Measurements from ENCODE around the gene NUP62.
A peak's percentile ranks its signal among the peaks of the same experiment; 100 is the strongest.
"Not testable (repeated sequence)": the region's sequence is repeated elsewhere in the genome, so short reads cannot be mapped to it uniquely, and the experiment has no call there.

NUP62 gene, protein sequence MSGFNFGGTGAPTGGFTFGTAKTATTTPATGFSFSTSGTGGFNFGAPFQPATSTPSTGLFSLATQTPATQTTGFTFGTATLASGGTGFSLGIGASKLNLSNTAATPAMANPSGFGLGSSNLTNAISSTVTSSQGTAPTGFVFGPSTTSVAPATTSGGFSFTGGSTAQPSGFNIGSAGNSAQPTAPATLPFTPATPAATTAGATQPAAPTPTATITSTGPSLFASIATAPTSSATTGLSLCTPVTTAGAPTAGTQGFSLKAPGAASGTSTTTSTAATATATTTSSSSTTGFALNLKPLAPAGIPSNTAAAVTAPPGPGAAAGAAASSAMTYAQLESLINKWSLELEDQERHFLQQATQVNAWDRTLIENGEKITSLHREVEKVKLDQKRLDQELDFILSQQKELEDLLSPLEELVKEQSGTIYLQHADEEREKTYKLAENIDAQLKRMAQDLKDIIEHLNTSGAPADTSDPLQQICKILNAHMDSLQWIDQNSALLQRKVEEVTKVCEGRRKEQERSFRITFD

DNA sequence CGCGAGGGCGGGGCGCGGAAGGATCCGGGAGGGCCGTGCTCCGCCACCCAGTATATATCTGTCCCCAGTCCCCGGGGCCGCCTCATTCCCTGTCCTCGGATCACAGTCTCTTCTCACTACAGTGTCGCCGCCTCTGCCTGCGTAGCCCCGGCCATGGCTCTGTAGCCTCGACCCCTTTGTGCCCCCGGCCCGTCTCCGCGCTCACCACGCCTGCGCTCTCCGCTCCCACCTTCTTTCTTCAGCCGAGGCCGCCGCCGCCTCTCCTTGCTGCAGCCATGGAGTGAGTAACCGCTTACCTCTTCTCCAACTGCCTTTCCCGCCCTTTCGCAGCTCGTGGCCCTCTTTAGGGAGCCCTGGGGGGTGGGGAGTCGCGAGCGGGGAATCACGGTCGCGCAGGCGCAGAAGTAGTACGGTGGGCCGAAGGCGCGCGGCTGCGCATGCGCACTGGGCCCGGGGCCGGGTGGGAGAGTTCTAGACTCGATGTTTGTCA lies at the start of gene NUP62, which contains the start of gene ATF5:
NUP62 (minus strand) TSS at position 384 of the 490 bp plus-strand sequence. CDS start 19,697 bp downstream, outside the sequence.
ATF5 (plus strand) TSS at position 85 of the 490 bp plus-strand sequence. CDS start 1,646 bp downstream, outside the sequence.
- DNase-seq (ENCODE audit: low read depth) = peak; percentile 90

DNA sequence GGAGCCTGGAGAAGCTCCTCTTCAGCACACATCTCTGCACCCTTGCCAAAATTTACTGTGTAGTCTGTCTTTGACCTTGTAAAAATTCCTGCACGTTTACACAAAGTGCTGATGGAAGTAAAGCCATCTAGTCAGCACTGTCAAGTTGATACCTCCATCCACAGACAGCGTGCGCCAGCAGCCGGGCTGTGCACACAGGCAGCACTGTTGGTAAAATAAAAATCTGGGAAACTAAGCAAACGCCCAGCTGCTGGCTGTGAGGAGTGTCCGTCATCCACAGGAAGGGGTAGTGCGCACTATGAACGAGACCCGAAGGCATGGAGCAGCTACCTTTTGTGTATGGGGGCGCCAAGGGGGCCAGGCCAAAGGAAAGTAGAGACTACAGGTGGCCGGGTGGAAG lies 49.0 kb upstream of the NUP62 start:
- no peak for DNase-seq (ENCODE audit: low read depth)

DNA sequence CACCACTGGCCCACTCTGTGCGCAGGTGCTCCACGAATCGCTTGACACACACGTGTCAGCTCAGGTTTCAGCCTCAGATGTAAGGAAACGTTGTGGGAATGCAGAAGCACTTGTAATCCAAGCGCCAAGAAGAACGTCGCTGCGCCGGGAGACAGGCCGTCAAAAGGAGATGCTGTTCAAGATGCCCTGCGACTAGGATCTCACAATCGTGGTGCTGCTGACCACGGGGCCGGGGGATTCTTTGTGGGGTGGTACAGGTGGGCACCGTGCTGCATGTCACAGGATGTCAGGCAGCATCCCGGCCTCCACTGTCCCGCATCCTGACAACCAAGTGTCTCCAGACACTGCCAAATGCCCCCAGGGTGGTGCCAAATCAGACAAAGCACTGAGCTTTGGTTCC lies 48.6 kb upstream of the NUP62 start:
- DNase-seq (ENCODE audit: low read depth) = no peak

DNA sequence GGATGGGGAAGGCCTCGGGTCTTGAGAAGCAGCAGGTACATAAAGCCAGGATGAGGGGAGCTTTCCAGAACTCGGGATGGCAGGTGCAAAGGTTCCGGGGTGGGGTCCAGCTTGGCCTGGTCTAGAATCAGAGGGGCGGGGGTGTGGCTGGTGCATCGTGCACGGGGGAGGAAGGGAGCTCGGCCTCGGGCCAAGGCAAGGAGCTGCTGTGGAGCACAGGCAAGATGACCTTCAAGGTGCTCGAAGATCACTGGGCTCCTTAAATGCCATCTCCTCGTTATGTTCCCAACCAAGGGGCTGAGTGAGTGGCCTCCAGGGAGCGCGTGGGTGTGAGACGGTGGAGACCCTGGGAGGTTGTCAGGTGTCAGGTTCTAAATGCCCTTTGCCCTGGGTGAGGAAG lies 47.8 kb upstream of the NUP62 start:
- no peak for DNase-seq (ENCODE audit: low read depth)

DNA sequence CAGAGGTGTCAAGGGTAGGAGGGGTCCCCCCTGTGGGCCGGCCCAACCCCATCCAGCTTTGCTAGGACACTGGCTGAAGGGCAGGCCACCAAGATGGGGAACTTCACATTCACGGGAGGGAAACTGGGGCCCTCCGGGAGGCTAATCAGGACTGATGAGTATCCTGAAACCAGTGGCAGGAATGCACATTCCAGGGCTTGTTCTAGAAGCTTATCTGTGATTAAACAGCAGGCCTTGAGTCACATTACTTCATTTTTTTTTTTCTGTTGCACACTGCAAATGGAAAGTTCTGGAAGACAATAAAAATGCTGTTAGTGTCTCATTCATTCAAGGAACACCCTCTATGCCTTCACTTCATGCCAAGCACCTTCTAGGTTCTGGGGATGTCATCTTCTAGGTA lies 47.2 kb upstream of the NUP62 start:
- no peak for DNase-seq (ENCODE audit: low read depth)

DNA sequence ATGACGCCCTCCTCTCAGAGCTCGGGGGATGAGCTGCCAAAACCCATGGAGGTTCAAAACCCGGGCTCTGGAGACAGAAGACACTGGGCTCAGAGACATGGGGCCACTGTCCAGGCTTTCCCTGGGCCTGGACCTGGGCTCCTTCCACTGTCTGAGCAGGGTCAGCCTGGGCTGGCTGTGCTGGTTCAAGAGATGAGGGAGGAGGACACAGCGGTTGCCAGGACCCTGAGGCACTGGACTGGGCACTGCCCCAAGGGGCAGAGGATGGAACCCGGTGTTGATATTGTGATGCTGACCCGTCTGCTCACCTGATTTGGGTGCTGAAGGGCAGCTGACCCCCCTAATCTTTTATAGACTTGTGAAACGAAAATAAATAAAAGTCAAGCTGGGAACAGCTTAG lies 45.7 kb upstream of the NUP62 start:
- DNase-seq (ENCODE audit: low read depth) = no peak

DNA sequence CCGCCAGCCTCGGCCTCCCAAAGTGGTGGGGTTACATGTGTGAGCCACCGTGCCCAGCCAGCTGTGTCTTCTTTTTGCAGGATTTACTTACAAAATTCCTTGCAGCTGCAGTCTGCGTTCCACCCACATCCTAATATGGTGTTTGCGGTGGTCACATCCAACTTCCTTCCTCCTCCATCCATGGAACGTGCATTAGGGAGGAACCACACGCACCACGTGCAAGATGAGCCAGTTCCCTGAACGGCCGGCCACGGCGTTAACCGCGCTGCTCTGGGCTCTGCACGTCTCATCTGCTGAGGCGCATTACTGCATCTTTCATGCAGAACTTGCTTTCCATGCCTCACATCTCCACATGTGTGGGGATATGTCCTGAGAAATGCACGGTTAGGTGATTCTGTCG lies 44.7 kb upstream of the NUP62 start:
- DNase-seq (ENCODE audit: low read depth) = no peak

DNA sequence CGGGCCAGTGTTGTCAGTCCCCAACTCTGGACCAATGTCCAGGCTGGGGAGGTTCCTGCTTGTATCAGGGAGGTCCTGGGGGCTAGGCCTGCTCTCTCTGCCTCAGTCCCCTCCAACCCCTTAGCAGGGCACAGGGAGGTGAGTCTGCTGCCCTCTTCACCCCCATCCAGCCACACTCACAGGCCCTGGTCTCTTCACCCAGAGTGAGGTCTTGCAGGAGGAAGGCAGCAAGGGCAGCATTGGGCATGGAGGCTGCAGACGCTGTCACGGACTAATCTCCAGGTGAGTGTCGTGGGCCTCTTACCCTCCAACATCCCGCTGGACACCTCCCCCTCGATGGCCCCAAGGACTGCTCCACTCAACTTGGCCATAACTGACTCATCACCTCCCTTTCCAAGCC lies 43.5 kb upstream of the NUP62 start:
- DNase-seq (ENCODE audit: low read depth) = no peak

DNA sequence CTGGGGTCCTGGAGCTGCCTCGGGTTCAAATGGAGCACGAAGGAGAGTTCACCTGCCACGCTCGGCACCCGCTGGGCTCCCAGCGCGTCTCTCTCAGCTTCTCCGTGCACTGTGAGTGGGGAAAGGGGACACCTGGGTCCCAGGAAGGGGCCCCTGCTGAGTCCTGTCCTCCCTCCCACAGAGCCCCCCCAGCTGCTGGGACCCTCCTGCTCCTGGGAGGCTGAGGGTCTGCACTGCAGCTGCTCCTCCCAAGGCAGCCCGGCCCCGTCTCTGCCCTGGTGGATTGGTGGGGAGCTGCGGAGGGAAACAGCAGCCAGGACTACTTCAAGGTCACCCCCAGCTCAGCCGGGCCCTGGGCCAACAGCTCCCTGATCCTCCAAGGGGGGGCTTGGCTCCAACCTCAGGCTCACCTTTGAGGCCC lies 42.7 kb upstream of the NUP62 start:
- no peak for DNase-seq (ENCODE audit: low read depth)

DNA sequence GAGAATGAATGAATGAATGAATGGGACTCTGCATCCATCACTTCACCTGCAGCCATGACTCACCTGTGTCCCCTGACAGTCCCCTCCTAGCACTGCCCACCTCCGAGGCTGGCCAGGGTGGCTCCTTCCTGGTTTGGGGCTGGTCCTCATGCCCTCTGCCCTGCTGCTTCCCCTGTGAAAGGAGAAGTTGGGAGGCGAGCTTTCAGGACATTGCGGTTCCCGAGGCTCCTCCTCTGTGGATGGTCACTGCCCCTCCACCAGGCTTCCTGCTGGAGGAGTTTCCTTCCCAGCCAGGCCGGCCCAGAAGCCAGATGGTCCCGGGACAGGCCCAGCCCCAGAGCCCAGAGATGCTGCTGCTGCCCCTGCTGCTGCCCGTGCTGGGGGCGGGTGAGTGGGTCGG lies 40.1 kb upstream of the NUP62 start:
- DNase-seq (ENCODE audit: low read depth) = not testable (repeated sequence)

DNA sequence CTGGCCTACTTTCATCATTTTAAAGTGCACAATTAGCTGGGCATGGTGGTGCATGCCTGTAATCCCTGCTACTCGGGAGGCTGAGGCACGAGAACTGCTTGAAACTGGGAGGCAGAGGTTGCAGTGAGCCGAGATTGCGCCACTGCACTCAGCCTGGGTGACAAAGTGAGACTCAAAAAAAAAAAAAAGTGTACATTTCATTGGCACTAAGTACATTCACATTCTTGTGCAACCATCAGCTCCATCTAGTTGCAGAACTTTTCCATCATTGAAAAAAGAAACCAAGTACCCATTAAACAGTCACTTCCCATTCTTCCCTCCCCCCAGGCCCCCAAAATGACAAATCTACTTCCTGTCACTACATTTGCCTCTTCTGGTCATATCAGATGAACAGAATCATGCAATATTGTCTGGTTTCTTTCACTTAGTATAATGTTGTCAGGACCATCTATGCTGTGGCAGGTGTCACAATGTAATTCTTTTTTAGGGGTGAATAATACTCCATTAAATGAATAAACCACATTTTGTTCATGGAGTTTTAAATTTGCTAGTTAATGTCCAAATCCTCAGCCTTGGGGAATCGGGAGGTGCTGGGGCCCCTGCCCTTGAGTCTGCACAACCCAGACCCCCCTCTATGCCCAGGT lies 39.1 kb upstream of the NUP62 start:
- no peak for DNase-seq (ENCODE audit: low read depth)

DNA sequence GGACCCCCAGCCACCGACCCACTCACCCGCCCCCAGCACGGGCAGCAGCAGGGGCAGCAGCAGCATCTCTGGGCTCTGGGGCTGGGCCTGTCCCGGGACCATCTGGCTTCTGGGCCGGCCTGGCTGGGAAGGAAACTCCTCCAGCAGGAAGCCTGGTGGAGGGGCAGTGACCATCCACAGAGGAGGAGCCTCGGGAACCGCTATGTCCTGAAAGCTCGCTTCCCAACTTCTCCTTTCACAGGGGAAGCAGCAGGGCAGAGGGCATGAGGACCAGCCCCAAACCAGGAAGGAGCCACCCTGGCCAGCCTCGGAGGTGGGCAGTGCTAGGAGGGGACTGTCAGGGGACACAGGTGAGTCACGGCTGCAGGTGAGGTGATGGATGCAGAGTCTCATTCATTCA lies 31.7 kb upstream of the NUP62 start, which contains the start of gene SIGLEC11:
SIGLEC11 (minus strand) TSS at position 193 of the 400 bp plus-strand sequence; CDS start at position 102, 91 bp downstream.
- DNase-seq (ENCODE audit: low read depth) = not testable (repeated sequence)

DNA sequence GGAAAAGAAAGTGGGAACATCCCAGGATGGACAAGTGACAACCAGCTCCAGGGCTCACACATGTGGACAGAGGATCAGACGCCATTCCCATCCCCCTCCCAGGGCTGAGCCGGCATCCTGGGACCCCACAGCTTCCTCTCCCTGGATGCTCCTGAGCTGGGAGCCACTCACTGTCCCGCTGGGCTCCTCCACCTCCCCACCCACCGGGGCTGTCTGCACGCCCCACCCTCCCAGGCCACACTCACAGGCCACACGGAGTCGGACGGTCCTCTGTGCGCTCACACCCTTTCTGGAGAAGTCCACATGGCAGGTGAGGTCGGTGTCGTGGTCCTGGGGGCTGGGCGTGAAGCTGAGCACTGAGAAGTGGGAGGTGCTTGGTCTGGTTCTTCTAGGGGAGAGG lies 30.6 kb upstream of the NUP62 start:
- DNase-seq (ENCODE audit: low read depth) = not testable (repeated sequence)

DNA sequence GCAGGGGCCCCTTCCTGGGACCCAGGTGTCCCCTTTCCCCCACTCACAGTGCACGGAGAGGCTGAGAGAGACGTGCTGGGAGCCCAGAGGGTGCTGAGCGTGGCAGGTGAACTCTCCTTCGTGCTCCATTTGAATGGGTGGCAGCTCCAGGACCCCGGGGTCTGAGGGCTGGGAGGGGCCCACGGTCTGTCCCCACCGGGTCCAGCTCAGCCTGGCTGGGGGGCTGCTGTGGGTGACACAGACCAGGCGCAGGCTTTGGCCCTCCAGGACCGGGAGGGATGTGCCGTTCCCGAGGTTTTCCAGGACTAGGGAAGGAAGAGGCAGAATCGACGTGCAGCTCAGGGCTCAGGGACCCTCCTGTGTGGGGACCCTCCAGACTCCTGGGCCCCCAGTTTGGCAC lies 29.3 kb upstream of the NUP62 start:
- not testable (repeated sequence) for DNase-seq (ENCODE audit: low read depth)

DNA sequence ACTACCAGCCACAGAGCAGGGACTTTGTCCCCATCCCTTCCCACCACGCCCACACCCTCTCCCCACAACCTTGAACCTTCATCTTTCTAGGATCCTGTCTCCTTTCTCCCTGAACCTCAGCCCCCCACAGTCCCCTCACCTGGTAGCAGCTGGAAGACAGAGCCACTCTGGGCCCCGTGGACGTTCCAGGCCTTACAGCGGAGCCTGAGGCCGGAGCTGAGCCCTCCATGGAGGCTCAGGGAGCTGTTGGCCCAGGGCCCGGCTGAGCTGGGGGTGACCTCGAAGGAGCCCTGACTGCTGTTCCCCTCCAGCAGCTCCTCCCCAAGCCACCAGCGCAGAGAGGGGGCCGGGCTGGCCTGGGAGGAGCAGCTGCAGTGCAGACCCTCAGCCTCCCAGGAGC lies 28.8 kb upstream of the NUP62 start:
- DNase-seq (ENCODE audit: low read depth) = not testable (repeated sequence)

DNA sequence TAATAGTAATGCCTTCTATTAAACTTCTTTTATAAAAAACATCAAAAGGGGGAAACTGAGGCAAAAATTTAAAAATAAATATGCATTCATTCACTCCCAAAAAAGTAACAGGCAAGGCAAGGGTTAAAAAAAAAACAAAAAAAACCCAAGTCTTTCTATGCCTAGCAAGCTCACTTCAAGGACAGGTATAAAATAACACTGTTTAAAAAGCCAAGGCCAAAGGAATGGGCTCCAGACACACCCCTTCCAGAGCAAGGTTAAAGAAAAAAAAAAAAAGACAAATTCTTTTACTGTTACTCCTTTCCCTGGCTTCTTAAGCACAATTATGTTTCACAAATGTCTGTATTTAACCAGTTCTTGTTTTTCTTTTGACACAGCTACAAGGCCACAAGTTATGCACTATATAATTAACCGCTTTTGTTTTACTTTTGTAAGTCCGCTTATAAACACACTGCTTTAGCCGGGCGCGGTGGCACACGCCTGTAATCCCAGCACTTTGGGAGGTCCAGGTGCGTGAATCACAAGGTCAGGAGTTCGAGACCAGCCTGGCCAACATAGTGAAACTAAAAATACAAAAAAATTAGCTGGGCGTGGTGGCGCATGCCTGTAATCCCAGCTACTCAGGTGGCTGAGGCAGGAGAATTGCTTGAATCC lies 28.1 kb upstream of the NUP62 start:
- no peak for DNase-seq (ENCODE audit: low read depth)

DNA sequence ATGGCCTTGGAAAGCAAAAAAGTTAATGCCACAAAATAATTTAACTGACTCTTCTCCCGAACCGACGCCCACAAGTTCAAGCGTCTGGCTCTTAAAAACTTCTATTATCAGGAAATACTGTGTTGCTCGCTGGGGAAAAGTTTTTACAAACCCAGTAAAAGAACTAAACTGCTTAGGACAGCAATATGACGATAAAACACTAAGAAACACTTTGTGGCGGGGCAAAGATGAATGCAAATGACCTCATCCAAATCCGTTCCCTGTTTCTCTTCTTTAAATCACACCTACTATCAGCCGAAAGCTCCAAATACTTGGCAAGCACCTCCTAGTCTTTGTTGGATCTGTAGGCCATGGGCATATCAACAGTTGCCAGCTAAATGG lies 26.8 kb upstream of the NUP62 start:
- DNase-seq (ENCODE audit: low read depth) = no peak

DNA sequence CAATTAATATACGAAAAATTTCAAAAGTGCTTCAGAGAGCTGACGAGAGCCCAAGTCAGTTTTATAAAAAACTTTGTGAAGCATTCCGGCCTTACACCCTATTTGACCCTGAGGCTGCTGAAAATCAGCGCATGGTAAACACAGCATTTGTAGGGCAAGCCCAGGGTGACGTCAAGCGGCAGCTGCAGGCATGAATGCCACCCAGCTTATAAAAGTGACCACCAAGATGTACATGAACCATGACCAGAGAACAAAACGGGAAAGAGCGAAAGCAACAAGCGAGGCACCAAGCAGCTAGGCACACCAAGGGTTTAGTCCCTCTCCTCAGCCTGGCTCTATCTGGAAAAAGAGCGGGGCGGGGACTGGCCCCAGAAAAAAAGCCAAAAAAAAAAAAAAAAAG lies 25.6 kb upstream of the NUP62 start:
- DNase-seq (ENCODE audit: low read depth) = no peak

DNA sequence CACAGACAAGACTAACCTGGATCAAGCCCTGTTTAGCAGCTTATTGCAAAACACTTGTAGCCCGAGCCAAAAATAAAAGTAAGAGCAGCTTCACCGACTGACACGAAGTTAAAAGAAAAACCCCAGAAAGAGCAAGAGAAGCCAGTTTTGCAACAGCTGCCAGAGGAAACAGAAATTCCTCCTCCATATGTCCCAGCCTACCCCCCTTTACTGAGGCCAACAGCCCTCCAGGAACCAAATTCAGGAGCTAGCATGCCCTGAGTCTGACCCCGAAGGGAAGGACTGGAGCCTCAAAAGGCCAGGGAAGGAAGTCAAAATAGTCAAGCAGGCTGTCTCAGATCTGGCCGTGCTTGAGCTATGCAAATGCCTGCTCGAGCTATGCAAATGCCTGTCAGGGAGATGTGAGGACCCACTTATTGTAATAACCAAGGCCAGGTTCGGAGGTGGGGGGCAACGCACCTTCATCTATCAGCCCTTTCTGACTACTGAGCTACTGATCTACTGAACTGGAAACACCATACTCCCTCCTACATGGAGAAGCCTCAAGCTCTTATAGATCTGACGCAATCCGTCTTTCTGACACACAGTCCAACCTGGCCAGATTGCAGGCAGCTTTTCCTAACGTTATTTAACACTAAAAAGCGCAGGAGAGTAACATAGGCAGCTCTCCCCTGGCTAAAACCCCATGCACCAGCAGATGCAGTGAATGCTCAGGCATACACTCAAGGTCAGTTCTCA lies 25.0 kb upstream of the NUP62 start:
- no peak for DNase-seq (ENCODE audit: low read depth)

DNA sequence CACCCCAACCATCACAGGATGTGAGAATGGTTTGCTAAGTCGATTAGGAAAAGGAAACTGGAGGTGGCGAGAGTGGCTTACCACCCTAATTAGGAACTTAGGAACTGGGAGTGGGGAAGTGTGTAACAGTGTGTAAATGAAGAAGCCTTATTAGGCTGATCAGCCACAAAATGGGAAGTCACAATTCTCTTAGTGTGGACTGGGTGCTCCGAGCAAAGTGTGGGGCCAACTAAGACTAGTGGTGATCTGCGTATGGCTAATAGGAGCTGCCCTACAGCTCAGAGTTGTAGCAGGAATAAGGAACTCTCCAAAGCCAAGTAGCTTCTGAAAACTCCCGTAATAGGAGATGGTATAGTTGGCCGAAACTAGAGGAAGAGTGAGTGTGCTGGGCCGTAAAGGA lies 24.1 kb upstream of the NUP62 start:
- DNase-seq (ENCODE audit: low read depth) = no peak

DNA sequence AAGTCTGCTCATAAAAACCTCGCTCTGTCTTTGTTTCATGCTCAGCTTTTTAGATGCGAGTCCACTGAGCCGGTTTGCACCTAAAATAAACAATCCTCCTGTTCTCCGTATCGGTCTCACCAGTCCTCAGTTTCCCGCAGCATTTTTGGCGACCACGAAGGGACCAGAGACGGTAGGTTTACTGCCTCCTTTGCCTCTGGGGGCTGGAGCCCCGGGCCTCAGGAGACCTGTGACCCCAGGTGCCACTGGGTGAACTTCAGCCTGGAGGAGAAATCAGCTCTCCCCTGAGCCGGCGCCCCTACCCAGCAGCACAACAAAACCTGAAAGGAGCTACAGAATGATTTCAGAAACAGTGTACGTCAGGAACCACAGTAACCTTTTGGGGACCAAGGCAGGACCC lies 23.6 kb upstream of the NUP62 start:
- no peak for DNase-seq (ENCODE audit: low read depth)

DNA sequence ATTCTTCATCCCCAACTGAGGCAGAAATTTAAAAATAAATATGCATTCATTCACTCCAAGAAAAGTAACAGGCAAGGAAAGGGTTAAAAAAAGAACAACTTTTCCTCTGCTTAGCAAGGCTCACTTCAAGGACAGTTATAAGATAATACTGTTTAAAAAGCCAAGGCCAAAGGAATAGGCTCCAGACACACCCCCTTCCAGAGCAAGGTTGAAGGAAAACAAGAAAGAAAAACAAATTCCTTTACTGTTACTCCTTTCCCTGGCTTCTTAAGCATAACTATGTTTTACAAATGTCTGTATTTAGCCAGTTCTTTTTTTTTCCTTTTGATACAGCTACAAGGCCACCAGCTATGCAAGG lies 23.2 kb upstream of the NUP62 start:
- DNase-seq (ENCODE audit: low read depth) = no peak
